ENCODE measurements around the gene RBM23.
A peak's percentile ranks its signal among the peaks of the same experiment; 100 is the strongest.
"Not testable (repeated sequence)": the region's sequence is repeated elsewhere in the genome, so short reads cannot be mapped to it uniquely, and the experiment has no call there.

Gene RBM23

GRCh38 chr14:22915886-22916521 lies 2.9 kb downstream of the RBM23 start:
- DNase-seq, result peak; percentile 16

- DNase-seq, result not testable (repeated sequence)
Measured at GRCh38 chr14:22914836-22915235, 4.1 kb downstream of the RBM23 start.

- DNase-seq, result no peak
Measured at GRCh38 chr14:22910916-22911315, 8.0 kb downstream of the RBM23 start.

- DNase-seq, result no peak
Measured at GRCh38 chr14:22908601-22909000, 10.3 kb downstream of the RBM23 start.

- no peak for DNase-seq
Measured at GRCh38 chr14:22907429-22907828, 11.5 kb downstream of the RBM23 start.

GRCh38 chr14:22906073-22906472 lies 12.9 kb downstream of the RBM23 start:
- DNase-seq, result no peak

GRCh38 chr14:22905627-22906026 lies 13.3 kb downstream of the RBM23 start:
- DNase-seq, result no peak

- DNase-seq, result no peak
Measured at GRCh38 chr14:22903742-22904087, 15.2 kb downstream of the RBM23 start.

GRCh38 chr14:22901799-22902198 lies 17.1 kb downstream of the RBM23 start:
- no peak for DNase-seq

GRCh38 chr14:22900081-22900799 lies 18.7 kb downstream of the RBM23 start:
- peak; percentile 73 for DNase-seq

- peak; percentile 86 for DNase-seq
Measured at GRCh38 chr14:22898302-22899090, 20.5 kb downstream of the RBM23 start.

- no peak for DNase-seq
Measured at GRCh38 chr14:22897357-22897756, 21.6 kb downstream of the RBM23 start.

- DNase-seq, result no peak
Measured at GRCh38 chr14:22896760-22897159, 22.2 kb downstream of the RBM23 start.

GRCh38 chr14:22896356-22896755 lies 22.6 kb downstream of the RBM23 start:
- DNase-seq, result no peak

- no peak for DNase-seq
Measured at GRCh38 chr14:22895402-22895801, 23.5 kb downstream of the RBM23 start.

GRCh38 chr14:22893706-22894105 lies 25.2 kb downstream of the RBM23 start:
- DNase-seq, result no peak

GRCh38 chr14:22892488-22892887 lies 26.5 kb downstream of the RBM23 start:
- DNase-seq, result no peak

- no peak for DNase-seq
Measured at GRCh38 chr14:22890416-22890815, 28.5 kb downstream of the RBM23 start.

GRCh38 chr14:22888662-22889061 lies 30.3 kb downstream of the RBM23 start:
- DNase-seq, result no peak

- no peak for DNase-seq
Measured at GRCh38 chr14:22887990-22888378, 31.0 kb downstream of the RBM23 start.

GRCh38 chr14:22887260-22887989 lies 31.5 kb downstream of the RBM23 start:
- peak; percentile 81 for DNase-seq

- DNase-seq, result peak; percentile 42
Measured at GRCh38 chr14:22886500-22887259, 32.3 kb downstream of the RBM23 start.

- no peak for DNase-seq
Measured at GRCh38 chr14:22885975-22886374, 33.0 kb downstream of the RBM23 start.

All from fibroblast of upper back skin (primary cell).